DMS 273 treated with DMSO at 0.1 percent for 48 hours (cell line): Measurements from ENCODE around the gene ARHGEF38.

Source experiments
- DNase-seq: peaks from one replicate; lab custom pipeline; 2025; lab: John Stamatoyannopoulos, UW

ARHGEF38 gene

DNA sequence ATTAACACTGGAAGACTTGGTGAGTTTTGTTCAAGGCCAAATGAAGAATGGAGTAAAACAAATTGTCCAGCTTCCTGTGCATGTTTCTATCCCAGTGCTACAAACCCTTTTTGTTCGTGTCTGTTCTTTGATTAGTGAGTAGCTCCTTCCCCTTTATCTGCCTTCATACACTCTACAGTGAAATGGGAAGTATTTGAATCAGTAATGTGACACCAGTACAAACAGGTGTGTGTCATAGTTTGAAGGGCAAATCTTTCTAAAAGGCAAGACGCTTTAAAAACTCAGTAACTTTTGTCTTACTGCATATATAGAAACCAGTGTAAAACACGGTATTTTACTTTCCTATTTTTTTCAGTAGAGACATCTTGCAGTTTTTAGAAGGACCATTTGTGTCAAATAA, 5.9 kb downstream of the ARHGEF38 start:
- no peak for DNase-seq

DNA sequence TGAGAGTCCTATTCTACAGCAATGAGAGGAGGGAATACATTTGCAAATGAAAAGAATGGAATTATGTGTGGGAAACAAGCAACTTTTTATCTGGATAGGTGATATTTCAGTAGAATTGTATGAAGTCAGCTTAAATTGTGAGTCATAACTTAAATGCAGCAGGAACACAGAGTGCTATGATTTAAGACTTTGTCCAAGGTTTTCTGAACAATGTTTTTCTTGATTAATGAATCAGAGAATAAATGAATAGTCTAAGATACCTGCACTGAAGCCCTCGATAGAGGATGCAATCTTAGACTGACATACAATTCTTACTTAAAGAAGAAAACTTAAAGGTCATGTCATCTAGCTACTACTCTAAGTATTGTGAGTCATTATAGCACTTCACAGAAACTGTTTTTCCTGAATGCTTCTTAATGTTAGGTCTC, 8.0 kb downstream of the ARHGEF38 start:
- no peak for DNase-seq

DNA sequence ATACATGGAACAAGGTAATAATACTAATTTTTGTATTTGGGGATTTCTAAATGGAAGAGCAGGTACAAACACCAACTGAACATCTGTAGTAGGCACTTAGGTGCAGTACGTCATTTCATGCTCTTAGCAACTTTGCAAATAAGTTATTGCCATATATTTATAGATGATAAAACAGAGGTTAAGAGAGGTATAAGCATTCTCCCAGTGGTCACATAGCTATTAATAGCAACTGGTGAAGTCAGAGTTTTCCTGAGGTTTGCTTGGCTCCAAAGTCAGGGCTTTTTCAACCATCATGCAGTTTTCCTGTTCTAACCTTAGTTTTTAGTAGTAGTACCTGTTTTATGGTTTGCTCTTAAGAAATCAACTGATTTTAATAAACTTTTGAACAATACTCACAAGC, 10.9 kb downstream of the ARHGEF38 start:
- no peak for DNase-seq

DNA sequence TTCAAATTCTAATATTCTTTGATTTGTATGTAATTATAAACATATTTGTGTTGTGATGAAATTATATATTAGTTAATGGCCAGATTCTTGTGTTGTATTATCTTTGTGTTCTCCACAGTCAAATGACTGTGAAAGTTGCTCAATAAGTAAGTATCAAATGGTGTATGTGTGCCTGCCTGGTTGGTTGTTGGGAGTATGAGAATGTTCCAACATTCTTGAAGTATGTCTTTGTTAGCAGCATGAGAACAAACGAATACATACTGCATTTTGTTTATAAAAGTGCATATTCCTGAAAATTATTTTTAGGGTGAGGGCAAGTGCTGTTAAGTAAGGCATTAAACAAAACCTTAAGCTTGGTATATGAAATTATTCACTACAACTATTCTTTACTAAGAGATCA, 16.2 kb downstream of the ARHGEF38 start:
- DNase-seq: no peak

DNA sequence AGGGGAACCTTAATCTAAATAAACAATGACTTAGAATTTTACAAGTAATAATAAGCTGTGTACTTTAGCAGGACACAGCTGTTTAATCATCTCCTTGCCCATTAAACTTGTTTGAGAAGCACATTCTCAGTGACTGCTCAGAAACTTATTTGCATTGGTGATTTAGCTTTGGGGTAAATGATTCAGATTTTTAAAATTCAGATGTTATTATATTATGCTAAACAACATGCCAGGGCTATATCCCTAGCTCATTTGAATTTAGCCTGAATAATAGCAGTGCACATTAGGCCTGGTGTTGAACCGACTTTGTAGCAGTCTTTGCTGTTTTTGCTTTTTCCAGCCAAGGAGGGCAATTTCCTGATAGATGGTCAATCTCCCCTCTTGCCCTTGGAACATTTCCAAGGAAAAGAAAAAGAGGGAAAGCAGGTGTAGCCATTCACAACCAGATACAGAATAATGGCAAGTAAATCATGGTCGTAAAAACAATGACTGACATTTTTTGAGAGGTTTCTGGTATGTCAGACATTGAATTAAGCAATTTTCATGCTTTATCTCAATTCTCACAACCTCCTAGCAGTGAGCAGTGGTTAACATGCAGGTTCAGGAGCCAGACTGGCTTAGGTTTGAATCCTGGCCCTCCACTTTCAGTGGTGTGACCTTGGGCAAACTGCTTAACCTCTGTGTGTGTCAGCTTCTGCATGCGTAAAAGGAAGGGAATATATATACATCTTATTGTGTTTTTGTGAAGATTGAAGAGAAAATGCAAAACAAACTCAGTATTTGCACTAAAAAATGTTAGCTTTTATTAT, 16.8 kb downstream of the ARHGEF38 start:
- DNase-seq: no peak

DNA sequence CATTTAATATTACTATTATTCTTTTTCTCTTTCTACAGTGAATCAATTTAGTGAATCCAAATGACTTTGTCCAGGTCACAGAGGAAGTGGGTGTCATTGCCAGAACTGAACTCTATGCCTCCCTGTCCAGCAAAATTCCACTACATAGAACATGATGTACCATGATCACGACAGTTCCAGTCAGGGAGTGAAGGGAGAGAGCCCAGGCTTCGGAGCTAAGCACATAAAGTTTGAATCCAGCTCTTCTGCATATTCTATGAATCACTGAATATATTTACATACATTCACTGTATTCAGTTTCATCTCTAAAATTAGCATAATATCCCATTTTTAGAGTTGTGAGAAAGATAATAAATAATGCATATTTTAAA, 17.4 kb downstream of the ARHGEF38 start:
- no peak for DNase-seq

DNA sequence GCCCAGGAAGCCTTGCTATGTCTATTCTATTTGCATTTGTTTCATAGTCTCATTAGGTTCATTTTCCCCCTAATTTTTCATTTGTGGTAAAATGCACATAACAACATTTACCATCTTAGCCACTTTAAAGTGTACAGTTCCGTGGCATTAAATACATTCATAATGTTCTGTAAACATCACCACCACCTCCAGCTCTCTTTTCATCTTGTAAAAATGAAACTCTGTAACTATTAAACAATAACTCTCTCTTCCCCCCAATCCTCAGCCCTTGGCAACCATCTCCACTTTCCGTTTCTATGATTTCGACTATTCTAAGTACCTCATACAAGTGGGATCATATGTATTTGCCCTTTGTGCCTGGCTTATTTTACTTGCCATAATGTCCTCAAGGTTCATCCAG, 19.9 kb downstream of the ARHGEF38 start:
- DNase-seq: no peak

DNA sequence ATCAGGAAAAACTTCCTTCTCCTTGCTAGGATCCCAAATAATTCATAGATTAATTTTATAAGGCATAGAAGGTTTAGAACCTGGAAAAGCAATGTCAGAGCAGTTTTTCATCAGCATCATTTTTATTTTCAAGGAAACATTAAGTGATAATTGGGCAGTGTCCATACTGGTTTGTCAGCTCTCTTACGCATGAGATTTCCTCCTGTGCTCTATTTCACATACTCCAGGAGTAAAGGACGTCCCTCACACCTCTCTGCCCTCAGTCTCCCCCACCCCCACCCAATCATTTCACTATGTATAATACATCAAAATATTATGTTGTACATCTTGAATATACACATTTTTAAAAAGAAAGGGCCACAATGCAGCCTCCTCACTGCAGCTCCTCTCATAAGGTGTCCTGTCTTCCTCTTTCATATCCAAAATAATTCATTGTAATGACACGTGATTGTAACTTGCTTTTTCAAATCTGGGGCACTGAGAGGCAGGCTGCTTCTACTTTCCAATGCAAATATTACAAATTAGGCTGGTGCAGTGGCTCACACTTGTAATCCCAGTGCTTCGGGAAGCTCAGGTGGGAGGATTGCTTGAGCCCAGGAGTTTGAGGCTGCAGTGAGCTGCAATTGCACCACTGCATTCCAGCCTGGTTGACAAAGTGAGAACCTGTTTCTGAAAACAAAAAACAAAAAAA, 34.4 kb downstream of the ARHGEF38 start:
- no peak for DNase-seq

DNA sequence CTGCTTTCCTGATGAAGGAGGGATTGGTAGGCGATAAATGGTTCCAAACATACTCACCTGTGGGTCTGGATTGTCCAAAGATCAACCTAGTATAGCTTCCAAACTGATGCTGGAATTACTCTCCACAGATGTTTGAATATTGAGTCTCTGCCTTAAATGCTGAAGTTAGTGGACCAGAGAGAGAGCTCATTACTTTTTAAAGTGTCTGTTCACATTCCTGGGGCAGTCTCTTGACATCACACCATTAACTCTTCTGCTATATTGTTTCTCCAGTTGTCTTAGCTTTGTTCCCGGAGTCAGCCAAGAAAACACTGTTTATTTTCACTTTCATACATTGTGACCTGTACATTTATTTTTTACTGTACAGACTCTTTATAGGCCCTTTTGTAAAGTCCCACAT, 35.4 kb downstream of the ARHGEF38 start:
- DNase-seq: no peak

DNA sequence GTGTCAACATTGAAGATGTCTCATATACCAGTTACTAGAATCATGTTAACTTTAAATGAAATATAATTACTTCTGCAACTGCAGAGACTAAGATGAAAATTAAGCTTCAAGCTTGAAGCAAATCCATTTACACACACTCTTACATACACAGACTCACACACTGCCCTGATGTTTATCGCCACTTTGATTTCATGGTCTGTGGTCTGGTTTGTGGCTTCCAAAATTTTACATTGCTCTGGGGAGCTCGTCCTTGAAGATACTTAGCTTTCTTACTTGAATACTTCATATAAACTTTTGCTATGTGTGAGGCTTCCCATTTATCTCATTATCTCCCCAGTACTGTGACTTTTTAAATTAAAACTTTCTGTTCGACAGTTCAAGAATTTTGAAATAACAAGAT, 35.8 kb downstream of the ARHGEF38 start:
- DNase-seq: no peak

DNA sequence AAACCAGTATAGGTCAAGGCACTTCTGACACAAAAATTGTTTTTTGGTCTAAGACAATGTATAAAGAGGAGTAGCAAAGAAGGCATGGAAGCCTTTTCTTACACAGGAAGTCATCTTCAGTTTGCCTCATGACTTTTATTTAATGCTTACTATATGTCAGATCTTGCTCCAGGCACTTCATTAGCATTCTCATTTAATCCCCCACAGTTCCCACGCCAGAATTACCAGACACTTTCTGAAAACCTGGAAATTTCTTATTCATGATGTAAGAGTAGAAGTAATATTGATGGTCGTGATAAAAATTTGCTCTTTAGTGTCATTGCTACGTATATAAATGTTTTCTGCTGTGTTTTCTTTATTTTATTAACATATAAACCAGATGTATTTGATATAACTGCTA, 39.2 kb downstream of the ARHGEF38 start:
- DNase-seq: no peak

DNA sequence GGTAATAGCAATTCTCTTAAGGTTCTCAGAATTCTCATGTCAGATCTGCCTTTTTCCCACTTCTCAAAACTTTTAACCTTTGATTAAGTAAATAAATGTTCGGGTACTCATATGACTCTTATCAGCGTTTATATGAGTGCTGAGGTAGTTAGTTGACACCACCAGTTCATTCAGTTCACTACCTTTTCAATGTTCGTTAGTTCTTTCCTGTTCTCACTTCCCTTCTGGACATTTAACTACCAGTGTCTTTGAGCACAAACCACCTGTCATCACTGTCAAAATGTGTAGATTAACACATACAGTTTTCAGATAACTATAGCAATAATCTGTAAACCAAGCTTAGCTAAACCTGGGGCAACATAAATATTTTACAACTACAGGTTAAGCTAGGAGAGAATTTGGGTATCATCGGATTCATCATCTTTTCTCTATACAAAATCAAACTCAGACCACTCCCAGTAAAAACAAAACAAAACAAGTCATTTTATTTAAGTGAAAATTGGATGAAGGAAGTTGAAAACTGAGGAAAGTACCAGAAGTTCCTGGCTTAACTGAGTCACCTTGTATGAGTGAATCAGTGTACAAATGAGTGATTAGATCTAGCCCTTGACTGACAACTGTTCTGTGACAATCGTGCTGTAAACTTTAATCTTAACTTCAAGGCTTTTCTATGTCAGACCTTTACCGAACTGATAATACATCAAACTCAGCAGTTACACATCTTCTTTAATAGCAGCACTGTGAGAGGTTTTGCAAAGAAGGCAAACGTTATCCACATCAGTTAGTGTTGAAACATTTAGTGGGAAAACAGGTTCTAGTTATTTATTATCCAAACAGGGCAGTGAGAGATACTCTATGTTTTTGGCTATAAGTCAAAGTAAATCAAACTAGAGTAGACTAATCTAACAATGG, 41.9 kb downstream of the ARHGEF38 start:
- DNase-seq: no peak

DNA sequence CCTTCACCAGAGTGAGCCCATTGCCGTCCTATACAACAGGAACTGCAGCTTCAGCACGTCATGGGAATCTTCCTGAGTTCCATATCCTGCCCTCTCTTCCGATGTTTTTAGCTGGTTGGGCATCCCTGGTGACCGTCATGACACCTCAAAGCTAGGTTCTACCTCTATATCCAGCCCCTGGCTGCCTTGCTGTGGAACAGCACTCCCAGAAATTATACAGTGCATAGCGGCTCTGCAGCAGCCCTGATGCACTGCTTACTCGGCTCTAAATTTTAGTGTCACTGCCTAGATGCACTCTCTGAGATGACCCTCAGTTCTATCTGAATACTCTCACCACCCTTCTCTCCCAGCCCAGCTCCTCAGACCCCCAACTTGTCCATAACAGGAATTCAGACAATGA, 44.3 kb downstream of the ARHGEF38 start:
- no peak for DNase-seq

DNA sequence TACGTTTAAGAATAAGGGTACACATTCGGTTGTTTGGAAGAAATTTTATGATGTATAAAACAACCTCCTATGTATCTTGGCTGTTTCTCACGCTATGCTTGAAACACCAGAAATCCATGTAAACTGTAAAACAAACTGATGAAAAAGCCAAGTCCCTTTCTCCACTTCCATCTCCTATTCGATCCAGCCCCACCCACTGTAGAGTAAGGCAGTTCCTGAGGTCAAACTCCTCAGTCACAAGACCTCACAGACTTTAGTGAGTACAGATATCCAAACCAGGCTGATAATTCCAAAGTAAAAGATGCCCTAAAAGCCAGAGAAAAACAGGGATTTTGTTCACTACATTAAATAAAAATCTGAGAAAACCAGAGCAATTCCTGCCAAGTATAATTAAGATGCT, 45.6 kb downstream of the ARHGEF38 start:
- no peak for DNase-seq

DNA sequence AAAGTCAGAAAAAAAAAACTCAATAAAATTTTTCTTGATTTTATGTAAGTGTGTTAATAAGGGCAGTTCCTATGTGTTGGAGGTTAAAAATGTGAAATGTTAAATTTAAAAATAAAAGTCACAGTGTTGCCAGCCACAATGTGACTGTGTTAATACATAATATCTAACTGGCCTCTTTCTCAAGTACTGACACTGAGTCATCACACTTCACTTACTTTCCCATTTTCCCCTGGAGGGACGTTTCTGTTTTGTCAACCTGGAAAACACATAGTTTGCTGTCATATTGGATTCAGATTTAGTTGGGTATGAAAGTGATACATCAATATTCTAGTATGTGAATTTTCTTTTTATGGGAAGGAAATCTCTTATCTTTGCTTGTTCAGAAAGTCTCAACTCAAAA, 46.4 kb downstream of the ARHGEF38 start:
- no peak for DNase-seq

DNA sequence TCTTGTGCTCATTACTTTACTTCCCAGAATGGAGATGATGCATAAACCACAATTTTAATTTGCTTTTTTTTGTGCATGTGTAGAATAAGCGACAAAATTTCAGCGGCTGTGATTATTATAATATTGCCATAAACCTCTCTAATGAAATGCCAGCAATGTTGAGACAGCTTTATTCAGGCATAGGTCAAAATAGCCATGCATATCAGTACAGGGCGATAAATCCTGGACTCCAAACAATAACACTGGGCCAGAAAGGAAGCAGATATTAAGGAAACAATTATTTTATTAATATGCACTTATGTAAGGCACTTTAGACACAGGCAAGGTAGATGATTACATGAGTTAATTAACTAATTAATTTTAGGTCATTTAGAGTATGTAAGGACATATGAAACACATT, 47.1 kb downstream of the ARHGEF38 start:
- DNase-seq: no peak

DNA sequence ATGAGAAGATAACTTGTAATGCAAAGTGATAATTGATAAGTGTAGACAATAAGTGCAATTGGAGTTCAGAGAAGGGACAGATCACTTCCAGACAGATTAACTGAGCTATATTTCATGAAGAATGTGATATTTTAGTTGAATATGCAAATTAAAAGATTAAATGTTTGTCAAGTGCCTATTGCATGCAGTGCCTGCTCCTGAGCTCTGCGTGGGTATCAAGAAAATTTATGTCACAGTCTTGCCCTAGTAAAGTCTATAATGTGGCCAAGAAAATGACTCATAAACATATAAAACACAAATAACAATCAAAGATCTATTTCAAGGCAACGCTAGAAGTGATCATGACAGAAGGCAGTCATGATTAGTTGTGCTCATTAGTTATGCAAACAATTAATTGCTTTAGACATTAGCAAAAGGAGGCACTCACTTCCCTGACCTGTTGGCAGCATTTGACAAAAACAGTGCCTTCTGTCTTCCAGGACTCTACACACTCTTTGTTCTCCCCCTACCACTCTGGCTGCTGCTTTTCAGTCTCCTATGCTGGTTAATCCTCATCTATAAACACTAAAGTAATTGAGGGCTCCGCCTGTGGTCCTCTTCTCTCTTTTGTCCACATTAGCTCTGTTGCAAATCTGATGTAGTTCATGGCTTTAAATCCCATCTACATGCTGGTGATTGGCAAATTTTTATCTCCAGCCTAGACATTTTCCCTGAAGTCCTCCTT, 47.7 kb downstream of the ARHGEF38 start:
- DNase-seq: no peak

DNA sequence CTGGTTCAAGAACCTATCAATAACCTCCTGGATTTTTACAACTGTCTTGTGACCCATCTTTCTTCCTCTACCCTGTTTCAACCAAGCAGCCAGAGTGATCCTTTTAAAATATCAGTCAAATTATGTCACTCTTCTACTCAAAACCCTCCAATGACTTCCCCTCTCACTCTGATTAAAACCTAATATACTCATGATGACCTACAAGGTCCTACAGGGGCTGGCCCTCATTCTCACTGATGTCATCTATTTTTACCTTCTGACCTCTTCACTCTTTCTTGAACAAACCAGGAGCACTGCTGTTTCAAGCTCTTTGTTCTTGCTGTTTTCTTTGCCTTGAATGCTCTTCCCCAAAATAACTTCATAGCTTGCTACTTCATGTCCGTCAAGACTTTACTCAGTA, 48.5 kb downstream of the ARHGEF38 start:
- no peak for DNase-seq

DNA sequence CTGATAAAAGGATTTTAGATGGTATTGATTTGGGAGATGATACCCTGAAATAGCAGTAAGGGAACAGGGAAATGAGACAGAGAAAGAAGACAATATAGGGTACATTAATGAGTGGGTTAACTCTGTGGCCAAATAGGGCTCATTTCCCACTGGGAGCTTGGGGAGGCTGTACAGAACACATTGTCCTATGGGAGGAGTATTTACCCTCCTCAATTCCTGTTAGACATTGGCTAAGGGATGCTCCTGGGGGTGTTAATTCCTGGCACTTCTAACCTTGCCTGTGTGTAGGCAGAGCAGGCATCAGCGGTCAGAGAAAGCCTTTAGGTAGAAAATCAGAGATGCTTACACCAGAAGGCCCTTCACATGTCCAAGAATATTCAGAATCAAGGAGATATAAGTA, 49.0 kb downstream of the ARHGEF38 start:
- DNase-seq: no peak

DNA sequence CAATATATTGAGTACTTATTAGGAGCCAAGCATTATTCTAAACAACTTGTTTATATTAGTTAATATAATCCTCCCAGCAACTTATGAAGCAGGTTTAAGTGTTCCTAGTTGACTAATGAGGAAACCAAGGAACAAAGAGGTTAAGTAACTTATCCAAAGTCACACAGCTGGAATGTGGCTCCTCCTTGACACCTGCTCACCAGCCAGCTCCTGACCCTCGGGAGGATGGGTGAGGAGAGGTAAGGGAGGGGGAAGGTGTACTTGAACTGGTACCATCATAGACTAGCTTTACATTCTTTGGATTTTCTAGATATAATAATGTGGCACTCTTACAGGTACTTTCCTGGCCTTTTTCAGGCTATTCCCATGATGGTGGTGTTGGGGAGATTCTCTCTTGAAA, 50.7 kb downstream of the ARHGEF38 start:
- DNase-seq: no peak

DNA sequence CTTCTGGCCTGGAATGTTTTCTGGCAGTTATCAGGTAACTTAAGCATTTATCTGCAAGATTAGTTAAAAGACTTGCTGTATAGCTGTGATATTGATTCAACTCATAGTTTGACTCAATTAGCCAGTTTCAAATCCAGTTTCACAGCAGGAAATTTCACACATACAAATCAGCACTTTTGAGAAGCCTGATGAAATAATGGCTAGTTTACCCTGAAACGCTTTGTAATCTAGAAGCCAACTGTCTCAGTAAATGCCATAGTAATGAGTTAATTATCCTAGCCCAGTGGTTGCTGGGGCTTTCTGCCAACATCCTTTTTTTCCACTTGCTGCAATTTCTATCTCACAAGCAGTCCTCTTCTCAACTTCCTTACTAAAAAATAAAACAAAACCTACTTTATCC, 53.1 kb downstream of the ARHGEF38 start:
- DNase-seq: no peak

DNA sequence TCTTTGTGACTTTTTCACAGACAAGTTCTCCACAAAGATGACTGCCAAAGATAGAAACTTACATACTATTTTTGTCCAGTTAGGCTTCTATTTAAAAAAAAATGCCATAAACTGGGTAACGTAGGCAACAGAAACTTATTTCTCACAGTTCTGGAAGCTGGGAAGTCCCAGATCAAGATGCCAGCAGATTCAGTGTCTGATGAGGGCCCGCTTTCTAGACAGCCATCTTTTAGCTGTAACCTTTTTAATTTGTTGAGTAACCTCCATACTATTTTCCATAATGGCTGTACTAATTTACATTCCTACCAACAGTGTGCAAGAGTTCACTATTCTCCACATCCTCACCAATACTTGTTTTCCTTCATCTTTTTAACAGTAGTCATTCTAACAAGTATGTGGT, 55.5 kb downstream of the ARHGEF38 start:
- DNase-seq: no peak
